ENCODE measurements around the gene TEX11. TPM values are rescaled to one million over a fixed set of nuclear protein-coding genes. Genes with fewer than 3 reads are reported as not detected.
A peak's percentile ranks its signal among the peaks of the same experiment; 100 is the strongest.

TEX11 gene
- polyA plus RNA-seq, 1 experiment = not detected

GRCh38 chrX:70485466-70485865 lies 423.0 kb downstream of the TEX11 start:
- no peaks in the 10 kb centered on the region for H3K27me3 ChIP-seq (ENCODE audit: control insufficient read depth, insufficient read depth, low read length)
- no peak for DNase-seq (ENCODE audit: low read depth, low spot score)
- CTCF ChIA-PET = no interaction called here
- H3K27ac ChIP-seq (ENCODE audit: low read depth, low read length) = no peak overlapping the region
- H3K9me3 ChIP-seq (ENCODE audit: control insufficient read depth, insufficient read depth, low read length) = no peaks in the 10 kb centered on the region
- TF ChIP-seq, protein P1, sequence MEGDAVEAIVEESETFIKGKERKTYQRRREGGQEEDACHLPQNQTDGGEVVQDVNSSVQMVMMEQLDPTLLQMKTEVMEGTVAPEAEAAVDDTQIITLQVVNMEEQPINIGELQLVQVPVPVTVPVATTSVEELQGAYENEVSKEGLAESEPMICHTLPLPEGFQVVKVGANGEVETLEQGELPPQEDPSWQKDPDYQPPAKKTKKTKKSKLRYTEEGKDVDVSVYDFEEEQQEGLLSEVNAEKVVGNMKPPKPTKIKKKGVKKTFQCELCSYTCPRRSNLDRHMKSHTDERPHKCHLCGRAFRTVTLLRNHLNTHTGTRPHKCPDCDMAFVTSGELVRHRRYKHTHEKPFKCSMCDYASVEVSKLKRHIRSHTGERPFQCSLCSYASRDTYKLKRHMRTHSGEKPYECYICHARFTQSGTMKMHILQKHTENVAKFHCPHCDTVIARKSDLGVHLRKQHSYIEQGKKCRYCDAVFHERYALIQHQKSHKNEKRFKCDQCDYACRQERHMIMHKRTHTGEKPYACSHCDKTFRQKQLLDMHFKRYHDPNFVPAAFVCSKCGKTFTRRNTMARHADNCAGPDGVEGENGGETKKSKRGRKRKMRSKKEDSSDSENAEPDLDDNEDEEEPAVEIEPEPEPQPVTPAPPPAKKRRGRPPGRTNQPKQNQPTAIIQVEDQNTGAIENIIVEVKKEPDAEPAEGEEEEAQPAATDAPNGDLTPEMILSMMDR (IDR thresholded peaks at IDR 0.05; ENCODE audit: low read depth, low read length) = no peak
- POLR2A ChIA-PET = no interaction called here
- no peak overlapping the region for H3K4me3 ChIP-seq (ENCODE audit: low read depth, low read length)

- CTCF ChIA-PET = no interaction called here
- POLR2A ChIA-PET = no interaction called here
- Histone ChIP-seq H3K27me3 (ENCODE audit: control insufficient read depth, insufficient read depth, low read length) (no peaks in the 10 kb centered on the region), H3K4me3 (ENCODE audit: low read depth, low read length) (no peak overlapping the region), H3K9me3 (ENCODE audit: control insufficient read depth, insufficient read depth, low read length) (no peaks in the 10 kb centered on the region), H3K27ac (ENCODE audit: low read depth, low read length) (no peak overlapping the region)
- TF ChIP-seq, protein P1 (IDR thresholded peaks at IDR 0.05; ENCODE audit: low read depth, low read length) = no peak
- no peak for DNase-seq (ENCODE audit: low read depth, low spot score)
Observed at GRCh38 chrX:70482300-70482699, 426.2 kb downstream of the TEX11 start.

DNA sequence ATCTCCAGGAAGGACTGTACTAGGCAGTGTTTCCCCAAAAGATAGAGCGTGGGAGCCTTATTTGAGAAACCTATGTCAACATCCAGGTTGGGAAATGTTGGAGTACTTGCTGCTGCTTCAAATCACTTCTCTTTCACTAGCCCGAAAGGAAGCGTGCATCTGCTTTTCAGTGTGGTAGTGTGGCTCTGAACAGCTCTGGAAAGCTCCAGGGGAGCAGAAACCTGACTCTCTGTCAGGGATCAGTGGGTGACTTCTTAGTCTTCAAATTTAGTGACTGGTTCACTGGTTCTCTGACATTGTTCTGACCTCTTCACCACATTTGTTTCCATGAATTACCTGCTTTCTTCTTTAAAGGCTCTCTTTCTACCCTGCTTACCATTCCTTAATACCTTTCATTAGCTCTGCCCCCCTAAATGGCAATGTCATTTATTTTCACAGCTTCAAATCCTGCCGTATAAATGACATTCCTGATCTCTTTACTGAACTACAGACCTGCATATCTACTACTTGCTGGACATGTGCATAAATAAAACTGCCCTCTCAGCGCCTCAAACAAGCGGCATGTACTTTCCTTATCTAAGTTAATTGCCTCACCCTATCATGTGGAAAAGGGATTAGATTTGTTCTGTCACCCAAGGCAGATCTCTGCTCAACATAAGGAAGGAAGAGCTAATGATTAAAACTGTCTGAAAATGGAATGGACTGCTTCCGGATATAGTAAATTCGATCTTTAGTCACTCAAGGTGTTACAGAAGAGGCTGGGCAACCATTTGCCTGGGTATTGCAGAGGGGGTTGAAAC lies 426.8 kb downstream of the TEX11 start:
- CTCF ChIA-PET = interaction anchor here (1.0 to 1.1 kb wide), 2 partner anchors 30 to 183 kb away, joined by 3 to 4 read pairs; no protein-coding TSS in a partner anchor
- H3K27ac ChIP-seq (ENCODE audit: low read depth, low read length) = peak overlapping the region; percentile 21
- no peak for DNase-seq (ENCODE audit: low read depth, low spot score)
- no peaks in the 10 kb centered on the region for H3K9me3 ChIP-seq (ENCODE audit: control insufficient read depth, insufficient read depth, low read length)
- no peak overlapping the region for H3K4me3 ChIP-seq (ENCODE audit: low read depth, low read length)
- TF ChIP-seq, protein P1 (IDR thresholded peaks at IDR 0.05; ENCODE audit: low read depth, low read length) = no peak
- no peaks in the 10 kb centered on the region for H3K27me3 ChIP-seq (ENCODE audit: control insufficient read depth, insufficient read depth, low read length)
- POLR2A ChIA-PET = no interaction called here

- ChIA-PET POLR2A (no interaction called here), CTCF (interaction anchor here (1.0 to 1.1 kb wide), 2 partner anchors 28 to 184 kb away, joined by 3 to 4 read pairs; no protein-coding TSS in a partner anchor)
- Histone ChIP-seq H3K27me3 (ENCODE audit: control insufficient read depth, insufficient read depth, low read length) (no peaks in the 10 kb centered on the region), H3K9me3 (ENCODE audit: control insufficient read depth, insufficient read depth, low read length) (no peaks in the 10 kb centered on the region), H3K27ac (ENCODE audit: low read depth, low read length) (no peak overlapping the region), H3K4me3 (ENCODE audit: low read depth, low read length) (no peak overlapping the region)
- no peak for DNase-seq (ENCODE audit: low read depth, low spot score)
- TF ChIP-seq, protein P1 (IDR thresholded peaks at IDR 0.05; ENCODE audit: low read depth, low read length) = no peak
Observed at GRCh38 chrX:70480660-70481018, 427.9 kb downstream of the TEX11 start.

DNA sequence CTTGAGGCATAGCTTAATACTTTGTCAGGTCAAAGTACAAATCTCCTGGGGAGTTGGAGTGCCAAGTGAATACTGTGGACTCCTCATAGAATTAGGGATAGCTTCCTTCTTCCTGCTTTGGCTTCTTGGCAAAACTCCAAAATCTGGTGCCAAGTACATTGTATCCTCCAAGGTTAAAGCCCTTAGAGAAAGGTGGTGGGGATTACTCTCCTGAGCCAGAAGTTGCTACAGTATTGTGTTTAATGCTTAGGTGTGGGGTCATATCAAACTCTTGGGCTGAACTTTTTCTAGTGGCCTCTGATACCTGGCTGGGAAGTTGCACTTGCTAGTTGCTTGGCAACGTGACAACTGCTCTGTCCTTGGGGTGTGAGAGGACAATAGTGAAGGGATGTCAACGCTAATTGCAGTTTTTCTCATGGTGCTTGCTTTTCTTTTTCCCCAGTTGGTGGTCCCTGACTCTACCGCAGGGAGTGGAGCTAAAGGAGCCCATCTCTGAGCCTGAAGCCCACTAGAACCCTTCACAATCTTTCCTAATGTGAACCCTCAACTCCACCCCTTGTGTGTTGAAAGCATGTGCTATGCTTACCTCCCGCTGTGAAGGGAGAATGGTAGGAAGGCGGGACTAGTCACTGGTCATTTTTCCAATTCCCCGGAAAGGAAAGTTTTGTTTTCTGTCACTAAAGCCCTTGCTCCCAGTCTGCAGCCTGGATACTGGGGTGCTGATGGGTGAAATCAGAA lies 428.4 kb downstream of the TEX11 start:
- Histone ChIP-seq H3K4me3 (ENCODE audit: low read depth, low read length) (no peak overlapping the region), H3K27me3 (ENCODE audit: control insufficient read depth, insufficient read depth, low read length) (no peaks in the 10 kb centered on the region), H3K9me3 (ENCODE audit: control insufficient read depth, insufficient read depth, low read length) (no peaks in the 10 kb centered on the region), H3K27ac (ENCODE audit: low read depth, low read length) (peak overlapping the region; percentile 78)
- ChIA-PET CTCF (interaction anchor here (1.1 to 1.9 kb wide), 3 partner anchors 25 to 347 kb away, joined by 3 to 7 read pairs (median 5); partner anchors contain the start of gene IGBP1), POLR2A (no interaction called here)
- DNase-seq (ENCODE audit: low read depth, low spot score) = no peak
- TF ChIP-seq, protein P1 (IDR thresholded peaks at IDR 0.05; ENCODE audit: low read depth, low read length) = no peak

Data from AG04450 (cell line).